Measurements from ENCODE around the gene APEX2. TPM values are rescaled to one million over a fixed set of nuclear protein-coding genes. Genes with fewer than 3 reads are reported as not detected.
"Not testable (repeated sequence)": the region's sequence is repeated elsewhere in the genome, so short reads cannot be mapped to it uniquely, and the experiment has no call there.

APEX2 gene
- total RNA-seq, 1 experiment from 2014 or later, result 26.4 TPM

DNA sequence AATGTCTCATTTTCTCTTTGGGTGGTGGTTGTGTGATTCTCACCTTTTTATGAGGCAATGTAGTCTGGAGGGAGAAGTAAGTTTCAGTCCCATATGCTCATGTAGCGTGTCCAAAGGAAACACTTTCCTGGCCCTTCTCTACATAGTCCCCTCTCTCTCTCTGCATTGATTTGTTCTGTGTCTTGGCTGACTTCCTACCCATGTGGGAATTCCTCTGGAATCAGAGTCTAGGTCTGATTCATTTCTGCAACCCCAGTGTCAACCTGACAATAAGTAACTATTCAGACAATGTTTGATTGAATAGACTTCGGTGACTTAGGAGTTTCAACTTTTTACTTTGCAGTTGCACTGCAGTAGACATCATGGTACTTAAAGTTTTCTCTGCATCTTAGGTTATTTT, 33.3 kb downstream of the APEX2 start:
- Histone ChIP-seq H3K27me3 (ENCODE audit: control insufficient read depth, insufficient read depth, low read length) (no peaks in the 10 kb centered on the region), H3K4me3 (ENCODE audit: insufficient read depth, low read depth, low read length) (no peak overlapping the region), H3K36me3 (replicated peaks; ENCODE audit: control insufficient read depth, insufficient read depth, low read length) (no peaks in the 10 kb centered on the region)
- no peak for DNase-seq

DNA sequence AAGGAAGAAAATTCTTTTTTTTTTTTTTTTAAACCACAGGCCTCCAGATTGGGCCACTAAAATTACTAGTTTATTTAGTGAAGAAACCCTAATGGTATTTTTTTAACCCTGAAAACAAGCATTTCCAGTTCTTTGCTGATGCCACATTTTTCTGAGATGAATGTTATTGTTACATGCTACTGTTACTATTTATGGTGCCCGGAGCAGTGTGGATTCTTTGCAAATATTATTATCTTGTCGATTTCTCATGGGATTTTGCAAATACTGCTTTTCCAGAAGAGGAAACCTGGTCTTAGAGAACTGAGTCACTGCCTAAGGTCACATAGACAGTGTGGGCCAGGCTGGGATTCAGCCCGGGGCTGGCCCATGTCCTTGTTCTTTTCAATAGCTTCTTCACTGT, 39.3 kb downstream of the APEX2 start:
- DNase-seq, result no peak
- Histone ChIP-seq H3K4me3 (ENCODE audit: insufficient read depth, low read depth, low read length) (no peak overlapping the region), H3K36me3 (replicated peaks; ENCODE audit: control insufficient read depth, insufficient read depth, low read length) (no peaks in the 10 kb centered on the region), H3K27me3 (ENCODE audit: control insufficient read depth, insufficient read depth, low read length) (no peaks in the 10 kb centered on the region)

DNA sequence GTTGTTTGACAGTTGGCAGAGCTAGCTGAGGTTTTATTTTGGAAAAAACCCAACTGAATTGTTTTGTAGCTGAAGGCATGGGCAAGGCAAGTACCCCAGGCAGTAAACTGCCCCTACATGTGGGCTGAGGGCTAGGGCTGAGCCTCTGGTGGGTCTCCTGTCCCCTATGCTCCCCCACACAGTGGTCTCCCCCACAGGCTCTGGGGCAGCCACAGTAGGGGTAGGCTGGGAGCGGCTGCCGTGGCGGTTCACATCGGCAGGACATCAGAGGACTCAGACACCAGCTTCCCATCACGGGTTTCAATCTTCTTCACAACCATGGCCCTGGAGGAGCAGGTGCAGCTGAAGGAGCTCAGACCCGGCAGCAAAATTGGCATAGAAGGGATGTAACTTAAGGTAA, 41.4 kb downstream of the APEX2 start:
- no peaks in the 10 kb centered on the region for H3K36me3 ChIP-seq (replicated peaks; ENCODE audit: control insufficient read depth, insufficient read depth, low read length)
- DNase-seq, result no peak
- no peak overlapping the region for H3K4me3 ChIP-seq (ENCODE audit: insufficient read depth, low read depth, low read length)
- H3K27me3 ChIP-seq (ENCODE audit: control insufficient read depth, insufficient read depth, low read length), result no peaks in the 10 kb centered on the region

DNA sequence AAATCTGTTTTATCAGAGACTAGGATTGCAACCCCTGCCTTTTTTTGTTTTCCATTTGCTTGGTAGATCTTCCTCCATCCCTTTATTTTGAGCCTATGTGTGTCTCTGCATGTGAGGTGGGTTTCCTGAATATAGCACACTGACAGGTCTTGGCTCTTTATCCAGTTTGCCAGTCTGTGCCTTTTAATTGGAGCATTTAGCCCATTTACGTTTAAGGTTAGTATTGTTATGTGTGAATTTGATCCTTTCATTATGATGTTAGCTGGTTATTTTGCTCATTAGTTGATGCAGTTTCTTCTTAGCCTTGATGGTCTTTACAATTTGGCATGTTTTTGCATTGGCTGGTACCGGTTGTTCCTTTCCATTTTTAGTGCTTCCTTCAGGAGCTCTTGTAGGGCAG, 50.4 kb downstream of the APEX2 start:
- not testable (repeated sequence) for H3K4me3 ChIP-seq (ENCODE audit: insufficient read depth, low read depth, low read length); DNase-seq; H3K36me3 ChIP-seq (replicated peaks; ENCODE audit: control insufficient read depth, insufficient read depth, low read length); H3K27me3 ChIP-seq (ENCODE audit: control insufficient read depth, insufficient read depth, low read length)

DNA sequence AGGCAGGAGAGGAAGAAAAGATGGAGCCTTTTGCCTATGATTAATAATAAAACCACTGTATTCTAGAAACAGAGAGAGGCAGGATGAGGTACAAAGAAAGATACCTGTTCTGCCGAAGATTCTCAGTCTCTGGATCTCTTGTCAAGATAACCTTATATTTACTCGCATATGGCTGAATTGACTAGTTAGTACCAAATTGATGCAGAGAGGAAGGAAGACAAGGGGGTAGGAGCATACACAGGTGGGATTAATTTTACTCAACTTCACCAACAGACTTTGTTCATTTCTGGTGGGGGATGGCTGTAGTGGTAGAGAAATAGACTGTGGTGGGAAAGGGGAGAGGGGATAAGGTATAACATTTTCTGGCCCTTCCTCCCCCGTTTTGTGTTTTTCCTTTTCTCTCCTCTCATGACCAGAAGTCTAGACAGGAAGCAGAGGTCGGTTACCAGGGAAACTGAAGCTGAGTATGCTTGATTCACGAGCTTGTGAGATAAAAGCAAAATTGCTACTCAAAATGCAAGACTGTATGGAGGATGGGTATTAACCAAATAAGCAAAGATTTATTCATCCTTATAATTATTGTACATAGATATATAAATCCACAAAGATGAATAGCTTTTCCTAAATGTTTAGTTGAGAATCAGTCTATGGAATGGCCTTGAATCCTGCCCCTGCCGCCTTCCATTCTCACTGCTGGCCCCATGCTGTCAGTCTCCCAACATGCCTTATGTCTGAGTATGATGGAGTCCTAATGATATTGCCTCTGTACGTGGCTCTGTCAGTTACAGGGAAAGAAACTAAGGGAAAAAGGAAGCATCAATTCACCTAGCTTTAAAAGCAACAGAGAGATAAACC, 56.9 kb downstream of the APEX2 start:
- H3K36me3 ChIP-seq (replicated peaks; ENCODE audit: control insufficient read depth, insufficient read depth, low read length), result no peaks in the 10 kb centered on the region
- H3K4me3 ChIP-seq (ENCODE audit: insufficient read depth, low read depth, low read length), result no peak overlapping the region
- DNase-seq, result no peak
- H3K27me3 ChIP-seq (ENCODE audit: control insufficient read depth, insufficient read depth, low read length), result no peaks in the 10 kb centered on the region

DNA sequence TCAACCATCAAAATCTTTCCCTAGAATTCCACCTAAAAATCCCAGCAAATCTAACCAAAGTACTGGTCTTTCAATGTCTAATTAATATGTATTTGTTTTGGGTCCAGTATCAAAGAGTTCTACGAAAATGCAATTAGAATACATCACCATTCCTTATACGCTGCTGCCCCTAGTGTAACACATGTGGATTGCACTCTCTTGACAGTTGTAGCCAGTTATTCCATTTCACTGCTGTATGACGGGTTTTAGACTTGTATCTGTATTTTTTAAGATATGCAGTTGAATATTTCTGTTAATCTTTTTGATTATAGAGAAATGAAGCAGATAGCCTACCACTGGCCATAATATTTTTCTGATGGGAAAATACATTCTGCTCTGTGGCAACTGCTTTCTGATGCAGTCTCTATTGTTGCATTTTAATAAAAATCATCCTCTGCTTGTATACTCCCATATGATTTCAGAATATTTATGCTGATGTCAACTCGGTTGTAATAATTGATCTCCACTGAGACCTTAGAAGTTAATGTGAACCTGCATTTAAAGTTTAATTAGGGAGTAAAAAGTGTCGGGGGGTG, 57.6 kb downstream of the APEX2 start:
- H3K4me3 ChIP-seq (ENCODE audit: insufficient read depth, low read depth, low read length), result no peak overlapping the region
- H3K36me3 ChIP-seq (replicated peaks; ENCODE audit: control insufficient read depth, insufficient read depth, low read length), result no peaks in the 10 kb centered on the region
- peak; percentile 16 for DNase-seq
- no peaks in the 10 kb centered on the region for H3K27me3 ChIP-seq (ENCODE audit: control insufficient read depth, insufficient read depth, low read length)

Other genes with a start within 250 kb of the APEX2 start
- not detected in 2 replicates for gene ITIH6, start 202.1 kb upstream of the APEX2 start, total RNA-seq (2014; rRNA removed; shearing (Covaris generic))
- gene MAGED2, start 192.6 kb upstream of the APEX2 start, total RNA-seq (2014; rRNA removed; shearing (Covaris generic)), result 216 and 227 TPM in 2 replicates
- 49.8 and 53.7 TPM in 2 replicates for gene TRO, start 79.5 kb upstream of the APEX2 start, total RNA-seq (2014; rRNA removed; shearing (Covaris generic))
- gene PFKFB1, start 6.2 kb upstream of the APEX2 start, total RNA-seq (2014; rRNA removed; shearing (Covaris generic)), result 0.07 and 0.14 TPM in 2 replicates
- not detected in 2 replicates for gene ALAS2, start 30.6 kb downstream of the APEX2 start, total RNA-seq (2014; rRNA removed; shearing (Covaris generic))
- gene PAGE2B, start 74.7 kb downstream of the APEX2 start, total RNA-seq (2014; rRNA removed; shearing (Covaris generic)), result not detected in 2 replicates
- not detected in 2 replicates for gene PAGE2, start 88.7 kb downstream of the APEX2 start, total RNA-seq (2014; rRNA removed; shearing (Covaris generic))
- gene PAGE5, start 220.0 kb downstream of the APEX2 start, total RNA-seq (2014; rRNA removed; shearing (Covaris generic)), result not detected in 2 replicates

Measured in H7 (cell line).